Left lung (tissue), 10 donors: ENCODE measurements around the gene SUFU. TPM values are rescaled to one million over a fixed set of nuclear protein-coding genes. Genes with fewer than 3 reads are reported as not detected.
A peak's percentile ranks its signal among the peaks of the same experiment; 100 is the strongest.

Source experiments
- ATAC-seq: fragments of 200-7000 bp; cut with Tn5 transposase; one replicate; pipeline ENCODE4 v1.9.1; 2020; ENCODE audit warnings: moderate library complexity
- DNase-seq, 4 donors: peaks; one replicate each; pipeline ENCODE4 v3.0.0-alpha.2; 2013 to 2020
- H3K27ac ChIP-seq, 2 donors: fragments of 200-600 bp; sonication (generic) in 1 of 2; one replicate each; pipeline versions ENCODE4 v1.5.0 to v1.8.0; 2020 to 2021
- H3K27me3 ChIP-seq, 2 donors: fragments of 200-600 bp; sonication (generic) in 1 of 2; one replicate each; pipeline versions ENCODE4 v1.5.0 to v1.8.0; 2020 to 2021
- H3K36me3 ChIP-seq, 2 donors: fragments of 200-600 bp; sonication (generic) in 1 of 2; one replicate each; pipeline versions ENCODE4 v1.5.0 to v1.8.0; 2020 to 2021
- H3K4me1 ChIP-seq, 2 donors: fragments of 200-600 bp; one replicate each; pipeline ENCODE4 v1.8.0; 2021
- H3K4me3 ChIP-seq, 2 donors: fragments of 200-600 bp; sonication (generic) in 1 of 2; one replicate each; pipeline versions ENCODE4 v1.5.0 to v1.8.0; 2020 to 2021; ENCODE audit warnings: mild to moderate bottlenecking in 1 of 2
- H3K9me3 ChIP-seq, 2 donors: fragments of 200-600 bp; sonication (generic) in 1 of 2; one replicate each; pipeline versions ENCODE4 v1.5.0 to v1.8.0; 2020 to 2021
- intact Hi-C, 2 donors: fragments of 100-400 bp; cut with DNase I; formaldehyde crosslinking; loops; one replicate each; pipeline versions ENCODE4 v1.11.2 to v1.14.2; 2022
- polyA plus RNA-seq, 6 donors: library from polyadenylated mRNA; unstranded; fragments of 120-200 nt; gene quantifications; one replicate each; pipeline ENCODE4 v1.2.1, GENCODE V29; 2013; ENCODE audit not compliant: insufficient read length in 6 of 6
- total RNA-seq, 2 donors: library from RNA; stranded (reverse); fragmentation: NEBNext Ultra II Directional; extraction: Animal tissue kit (Norgen Biotek cat#: 25700); gene quantifications; one replicate each; pipeline ENCODE4 v1.2.1, GENCODE V29; 2021
- TF ChIP-seq, protein P1 (sequence below), 2 donors: fragments of 200-600 bp; sonication (generic) in 1 of 2; IDR thresholded peaks; one replicate each; pipeline versions ENCODE4 v1.5.0 to v1.8.0; 2021; ENCODE audit warnings: antibody characterized with exemption in 2 of 2
- donor health status: DM: no; HTN: yes; CAD: no.
- donor health status: DM: no; HTN: no; CAD: no.

The SUFU gene
- total and polyA plus RNA-seq, 8 donors = 13.4 to 30.7 (median 27.7) TPM

DNA sequence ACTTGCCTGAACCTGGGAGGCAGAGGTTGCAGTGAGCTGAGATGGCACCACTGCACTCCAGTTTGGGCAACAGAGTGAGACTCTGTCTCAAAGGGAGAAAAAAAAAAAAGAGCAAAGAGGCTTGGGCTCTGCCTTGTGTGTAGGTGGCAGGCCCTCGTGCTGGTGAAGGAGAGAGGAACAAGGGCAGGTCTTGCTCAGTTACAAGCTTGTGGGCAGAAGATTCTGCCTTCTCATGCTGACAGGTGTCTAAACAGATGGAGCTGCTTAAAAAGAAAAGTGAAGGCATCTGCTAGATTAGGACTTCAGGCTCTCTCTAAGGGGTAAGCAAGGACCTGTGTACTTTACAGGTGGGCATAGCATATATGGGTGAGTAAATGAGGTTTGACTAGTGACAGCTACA is 75.0 kb downstream of the SUFU start:
- no peaks in the 10 kb centered on the region for H3K36me3 ChIP-seq
- intact Hi-C loops = no loop called here
- TF ChIP-seq, protein P1, sequence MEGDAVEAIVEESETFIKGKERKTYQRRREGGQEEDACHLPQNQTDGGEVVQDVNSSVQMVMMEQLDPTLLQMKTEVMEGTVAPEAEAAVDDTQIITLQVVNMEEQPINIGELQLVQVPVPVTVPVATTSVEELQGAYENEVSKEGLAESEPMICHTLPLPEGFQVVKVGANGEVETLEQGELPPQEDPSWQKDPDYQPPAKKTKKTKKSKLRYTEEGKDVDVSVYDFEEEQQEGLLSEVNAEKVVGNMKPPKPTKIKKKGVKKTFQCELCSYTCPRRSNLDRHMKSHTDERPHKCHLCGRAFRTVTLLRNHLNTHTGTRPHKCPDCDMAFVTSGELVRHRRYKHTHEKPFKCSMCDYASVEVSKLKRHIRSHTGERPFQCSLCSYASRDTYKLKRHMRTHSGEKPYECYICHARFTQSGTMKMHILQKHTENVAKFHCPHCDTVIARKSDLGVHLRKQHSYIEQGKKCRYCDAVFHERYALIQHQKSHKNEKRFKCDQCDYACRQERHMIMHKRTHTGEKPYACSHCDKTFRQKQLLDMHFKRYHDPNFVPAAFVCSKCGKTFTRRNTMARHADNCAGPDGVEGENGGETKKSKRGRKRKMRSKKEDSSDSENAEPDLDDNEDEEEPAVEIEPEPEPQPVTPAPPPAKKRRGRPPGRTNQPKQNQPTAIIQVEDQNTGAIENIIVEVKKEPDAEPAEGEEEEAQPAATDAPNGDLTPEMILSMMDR (IDR thresholded peaks at IDR 0.05) = no peak
- no peak for ATAC-seq
- peak overlapping the region in 1 of 2 donors; percentile 35 for H3K27ac ChIP-seq
- no peaks in the 10 kb centered on the region for H3K27me3 ChIP-seq
- no peak for DNase-seq
- peaks cover 5 to 19% of the 10 kb centered on the region in 2 donors for H3K4me1 ChIP-seq
- no peak overlapping the region for H3K4me3 ChIP-seq
- no peaks in the 10 kb centered on the region for H3K9me3 ChIP-seq

DNA sequence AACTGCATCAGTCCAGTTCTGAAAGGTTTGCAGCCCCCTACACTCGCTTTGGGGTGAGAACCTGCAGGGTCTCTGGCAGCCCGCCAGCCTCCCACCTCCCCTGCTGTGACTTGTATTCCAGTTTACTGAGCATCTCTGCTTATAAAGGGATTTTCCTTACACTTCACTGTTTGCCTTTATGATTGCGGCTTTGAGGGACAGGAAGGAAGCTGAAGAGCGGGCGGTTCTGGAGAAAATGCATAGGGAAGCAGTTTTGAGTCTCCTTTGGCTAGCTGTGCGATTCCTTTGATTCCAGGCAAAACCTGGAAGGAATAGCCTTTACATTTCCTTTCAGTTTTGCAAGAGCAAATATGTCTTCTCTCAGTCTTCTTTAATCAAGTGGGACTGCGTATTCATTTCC is 75.6 kb downstream of the SUFU start:
- H3K27ac ChIP-seq = peak overlapping the region; percentile 20 to 35
- no peak overlapping the region for H3K4me3 ChIP-seq
- TF ChIP-seq, protein P1 (IDR thresholded peaks at IDR 0.05) = no peak
- no peaks in the 10 kb centered on the region for H3K27me3 ChIP-seq
- intact Hi-C loops = no loop called here
- peak; percentile 9 for ATAC-seq
- DNase-seq = peak in 1 of 4 donors; percentile 45
- H3K9me3 ChIP-seq = no peaks in the 10 kb centered on the region
- H3K4me1 ChIP-seq = peaks cover 5 to 24% of the 10 kb centered on the region in 2 donors
- H3K36me3 ChIP-seq = no peaks in the 10 kb centered on the region

DNA sequence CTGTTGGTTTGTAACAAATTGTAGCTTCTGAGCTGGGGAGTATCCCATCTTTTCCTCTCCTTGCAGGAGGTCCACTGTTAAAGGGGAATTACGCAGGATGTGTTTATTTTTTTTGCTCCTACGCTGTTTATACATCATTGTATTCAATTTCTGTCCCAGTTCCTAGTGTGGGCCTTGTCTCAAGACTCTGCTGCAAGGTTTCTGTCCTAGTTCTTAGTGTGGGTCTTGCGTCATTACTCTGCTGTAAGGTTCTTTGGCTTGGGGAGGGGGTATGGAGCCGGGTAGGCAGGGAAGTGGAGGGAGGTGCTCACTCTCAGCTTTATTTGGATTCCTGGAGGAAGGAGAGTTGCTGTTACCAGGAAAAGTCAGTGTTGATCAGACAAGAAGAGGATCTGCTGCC is 76.5 kb downstream of the SUFU start:
- ATAC-seq = no peak
- Histone ChIP-seq H3K9me3 (no peaks in the 10 kb centered on the region), H3K27me3 (no peaks in the 10 kb centered on the region), H3K27ac (peak overlapping the region in 1 of 2 donors; percentile 20), H3K36me3 (no peaks in the 10 kb centered on the region), H3K4me1 (peaks cover 5 to 24% of the 10 kb centered on the region in 2 donors), H3K4me3 (no peak overlapping the region)
- TF ChIP-seq, protein P1 (IDR thresholded peaks at IDR 0.05) = no peak
- no peak for DNase-seq
- intact Hi-C loops = loop anchor here in 1 of 2 donors (10.0 kb wide), 1 partner anchor 75 kb away; the partner anchor contains the start of genes ACTR1A and SUFU

DNA sequence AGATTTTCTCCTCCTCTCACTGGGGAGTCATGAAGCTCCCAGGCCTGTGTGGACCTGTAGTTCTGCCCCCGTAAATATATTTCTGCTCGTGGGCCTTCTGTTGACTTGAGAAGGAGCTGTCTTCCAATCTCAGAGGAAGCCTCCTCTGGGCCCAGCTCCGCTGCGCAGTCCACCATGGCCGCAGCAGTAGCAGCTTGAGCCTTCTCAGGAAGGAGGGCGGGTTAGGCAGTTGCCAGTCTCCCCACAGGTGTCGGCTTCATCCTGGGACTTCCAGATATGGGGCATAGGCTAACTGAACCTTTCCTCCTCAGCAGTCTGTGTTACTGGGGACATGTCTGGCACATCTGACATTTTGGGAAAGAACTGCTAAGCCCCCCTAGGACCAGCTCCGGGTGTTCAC is 77.6 kb downstream of the SUFU start:
- intact Hi-C loops = loop anchor here in 1 of 2 donors (10.0 kb wide), 1 partner anchor 77 kb away; the partner anchor contains the start of genes ACTR1A and SUFU
- DNase-seq (no peak), ATAC-seq (no peak)
- Histone ChIP-seq H3K27ac (peak overlapping the region in 1 of 2 donors; percentile 20), H3K36me3 (no peaks in the 10 kb centered on the region), H3K4me1 (peaks cover 5 to 24% of the 10 kb centered on the region in 2 donors), H3K27me3 (no peaks in the 10 kb centered on the region), H3K4me3 (no peak overlapping the region), H3K9me3 (no peaks in the 10 kb centered on the region)
- TF ChIP-seq, protein P1 (IDR thresholded peaks at IDR 0.05) = no peak

DNA sequence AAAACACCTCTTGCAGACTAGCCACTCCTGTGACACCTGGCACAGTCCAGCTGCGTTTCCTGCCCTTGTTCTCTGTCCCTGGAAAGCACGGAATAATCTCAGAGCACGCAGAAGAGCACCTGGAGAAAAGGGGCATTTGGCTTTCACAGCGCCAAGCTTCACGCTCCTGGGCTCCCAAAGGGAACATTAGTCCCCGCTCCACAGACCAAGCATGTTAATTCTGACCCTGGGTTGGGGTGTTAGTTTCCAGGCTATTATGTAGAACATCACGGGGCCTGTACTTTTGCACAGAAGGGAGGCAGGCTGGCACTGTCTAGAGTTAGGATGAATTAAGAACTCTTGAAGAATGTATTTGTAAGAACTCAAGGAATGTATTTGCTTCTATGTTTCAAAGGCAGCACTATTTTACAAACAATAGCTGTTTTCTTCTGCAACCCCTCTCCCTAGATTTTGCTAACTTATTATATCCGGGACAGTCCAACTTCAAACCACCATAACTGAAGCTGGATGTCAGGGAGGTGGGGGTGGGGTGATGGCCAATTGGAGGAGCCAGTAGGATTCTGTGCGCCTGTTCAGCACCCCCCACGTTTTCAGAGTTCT is 78.3 kb downstream of the SUFU start:
- H3K9me3 ChIP-seq = no peaks in the 10 kb centered on the region
- no peak for DNase-seq
- TF ChIP-seq, protein P1 (IDR thresholded peaks at IDR 0.05) = no peak
- H3K4me3 ChIP-seq = no peak overlapping the region
- no peaks in the 10 kb centered on the region for H3K27me3 ChIP-seq
- no peaks in the 10 kb centered on the region for H3K36me3 ChIP-seq
- peak overlapping the region in 1 of 2 donors; percentile 20 for H3K27ac ChIP-seq
- intact Hi-C loops = loop anchor here in 1 of 2 donors (10.0 kb wide), 1 partner anchor 77 kb away; the partner anchor contains the start of genes ACTR1A and SUFU
- ATAC-seq = no peak
- H3K4me1 ChIP-seq = peaks cover 5 to 24% of the 10 kb centered on the region in 2 donors
